H1 (cell line): Measurements from ENCODE around the gene CDK15. TPM values are rescaled to one million over a fixed set of nuclear protein-coding genes. Genes with fewer than 3 reads are reported as not detected.

Experiments used
- ATF2 ChIP-seq: IDR thresholded peaks from 2 replicates; pipeline ENCODE4 v1.6.1; 2012; ENCODE audit warnings: low read length, inconsistent platforms
- BRCA1 ChIP-seq: IDR thresholded peaks from 2 replicates; pipeline ENCODE4 v1.6.1; 2012; ENCODE audit warnings: low read depth, low read length, improper control_type of control experiment
- CHD7 ChIP-seq: fragments of 300-600 bp; sonication (generic); IDR thresholded peaks from 2 replicates; pipeline ENCODE4 v1.7.1; 2012; ENCODE audit warnings: low read length, moderate library complexity, mild to moderate bottlenecking, inconsistent platforms; ENCODE audit not compliant: insufficient replicate concordance
- KDM4A ChIP-seq: IDR thresholded peaks from one replicate; pipeline ENCODE4 v1.7.1; 2012; ENCODE audit warnings: low read depth, mild to moderate bottlenecking, moderate library complexity, low read length, inconsistent platforms; ENCODE audit not compliant: severe bottlenecking
- RBBP5 ChIP-seq: IDR thresholded peaks from 2 replicates; pipeline ENCODE4 v1.7.1; 2012; ENCODE audit warnings: low read depth, mild to moderate bottlenecking, inconsistent platforms, low read length, moderate library complexity, borderline replicate concordance
- SP1 ChIP-seq: IDR thresholded peaks from 2 replicates; pipeline ENCODE4 v1.6.1; 2011; ENCODE audit warnings: low read depth, low read length
- TAF7 ChIP-seq: optimal IDR thresholded peaks from 2 replicates; pipeline ENCODE3; 2011; ENCODE audit warnings: low read depth, mild to moderate bottlenecking, inconsistent platforms, low read length, moderate library complexity, borderline replicate concordance
- polyA plus RNA-seq, 7 experiments: library from polyadenylated mRNA; depleted of rRNA in 3 of 7; stranded (reverse) in 5 of 7; unstranded in 2 of 7; fragments of >200 nt in 5 of 7; fragments of 200-250 nt in 2 of 7; gene quantifications; 1 replicate in 5 of 7; 2 replicates in 1 of 7; 4 replicates in 1 of 7; pipeline versions ENCODE4 v1.2.1 to v1.2.3, GENCODE V29; 2011 to 2013; ENCODE audit warnings: missing spikeins in 2 of 7, mixed read lengths in 2 of 7
- total RNA-seq: library from RNA; stranded (reverse); fragmentation: NEBNext Ultra II Directional; extraction: Animal tissue kit (Norgen Biotek cat#: 25700); gene quantifications from 2 replicates; pipeline ENCODE4 v1.2.1, GENCODE V29; 2021

CDK15 gene
- total and polyA plus RNA-seq, 2 of the 8 experiments (the other 6 are each of a cell fraction or from before 2014, with no cell fraction given) = 0.03 TPM; not detected in 1

GRCh38 chr2:201780674-201781493 lies 25.5 kb upstream of the CDK15 start, which contains the start of gene ALS2 (continued):
- no peak for TF ChIP-seq CHD7
- TF ChIP-seq ATF2 = peak; percentile 87
- peak; percentile 78 for TF ChIP-seq RBBP5
- peak; percentile 75; the same call in 1 of the 2 replicates for TF ChIP-seq SP1
- TF ChIP-seq TAF7 = peak; percentile 73
- peak; percentile 83 for TF ChIP-seq KDM4A
- TF ChIP-seq BRCA1 = no peak
